HEK293 (cell line): ENCODE measurements around the gene NGF.

Experiments used
- CTCF ChIA-PET: fragments of 350-600 bp; formaldehyde crosslinking; extraction: SDS; loops from one replicate; lab custom pipeline; 2021; ENCODE audit warnings: antibody characterized with exemption; lab: Yijun Ruan, JAX
- POLR2A ChIA-PET: fragments of 300-600 bp; formaldehyde crosslinking; extraction: SDS; loops from one replicate; lab custom pipeline; 2020; ENCODE audit warnings: antibody characterized with exemption, inconsistent platforms; lab: Yijun Ruan, JAX
- H3K27ac ChIP-seq: fragments of 200-500 bp; sonication (Bioruptor generic); 2 replicates; pipeline ENCODE4 v1.5.1; 2014; ENCODE audit warnings: low read depth, low read length, control low read depth, inconsistent platforms; ENCODE audit errors: extremely low read depth
- H3K36me3 ChIP-seq, 2 experiments: fragments of 200-500 bp in 1 of 2; sonication (Bioruptor generic) in 1 of 2; 1 replicate in 1 of 2; 2 replicates in 1 of 2; pipeline ENCODE4 v1.5.1; 2014 to 2017; ENCODE audit warnings: inconsistent platforms in 2 of 2, low read length in 2 of 2; ENCODE audit not compliant: control insufficient read depth in 2 of 2, insufficient read depth in 1 of 2
- H3K4me1 ChIP-seq: fragments of 200-500 bp; sonication (Bioruptor generic); 2 replicates; pipeline ENCODE4 v1.5.1; 2014; ENCODE audit warnings: mild to moderate bottlenecking, low read length, inconsistent platforms; ENCODE audit not compliant: control insufficient read depth, insufficient read depth
- H3K4me3 ChIP-seq: 2 replicates; pipeline ENCODE4 v1.5.1; 2011; ENCODE audit warnings: low read depth, mild to moderate bottlenecking, control low read depth, low read length, moderate library complexity
- H3K9me3 ChIP-seq: fragments of 200-500 bp; sonication (Bioruptor generic); 2 replicates; pipeline ENCODE4 v1.5.1; 2014; ENCODE audit warnings: low read depth, low read length, inconsistent platforms; ENCODE audit not compliant: control insufficient read depth, insufficient read depth
- KLF9 ChIP-seq: fragments of 450-650 bp; formaldehyde crosslinking; IDR thresholded peaks from 2 replicates; pipeline ENCODE4 v1.5.1; 2016; ENCODE audit warnings: missing biosample characterization, missing genetic modification characterization, low read depth
- MZF1 ChIP-seq: fragments of 450-650 bp; formaldehyde crosslinking; IDR thresholded peaks from 2 replicates; pipeline ENCODE4 v1.5.1; 2017; ENCODE audit warnings: missing biosample characterization, missing genetic modification characterization, borderline replicate concordance
- OSR2 ChIP-seq: fragments of 450-650 bp; formaldehyde crosslinking; IDR thresholded peaks from 2 replicates; pipeline ENCODE4 v1.5.1; 2016; ENCODE audit warnings: missing biosample characterization, missing genetic modification characterization
- SP7 ChIP-seq: fragments of 450-650 bp; formaldehyde crosslinking; IDR thresholded peaks from 2 replicates; pipeline ENCODE4 v1.5.1; 2016; ENCODE audit warnings: missing biosample characterization, missing genetic modification characterization
- YY1 ChIP-seq: fragments of 450-650 bp; formaldehyde crosslinking; IDR thresholded peaks from 2 replicates; pipeline ENCODE4 v1.5.1; 2018; ENCODE audit warnings: missing biosample characterization, missing genetic modification characterization
- ZBTB20 ChIP-seq: fragments of 450-650 bp; formaldehyde crosslinking; IDR thresholded peaks from 2 replicates; pipeline ENCODE4 v1.5.1; 2016; ENCODE audit warnings: missing biosample characterization, missing genetic modification characterization
- ZBTB49 ChIP-seq: fragments of 450-650 bp; formaldehyde crosslinking; IDR thresholded peaks from 2 replicates; pipeline ENCODE4 v1.5.1; 2016; ENCODE audit warnings: missing biosample characterization, missing genetic modification characterization, low read depth
- ZFHX2 ChIP-seq: fragments of 450-650 bp; formaldehyde crosslinking; conservative IDR thresholded peaks from 2 replicates; pipeline ENCODE4 v1.5.1; 2016; ENCODE audit warnings: missing biosample characterization, missing genetic modification characterization
- ZNF184 ChIP-seq: fragments of 450-650 bp; IDR thresholded peaks from 2 replicates; pipeline ENCODE4 v1.5.1; 2018; ENCODE audit warnings: missing biosample characterization, mild to moderate bottlenecking, missing genetic modification characterization
- ZNF202 ChIP-seq: fragments of 450-650 bp; formaldehyde crosslinking; IDR thresholded peaks from 2 replicates; pipeline ENCODE4 v1.5.1; 2016; ENCODE audit warnings: missing biosample characterization, missing genetic modification characterization, borderline replicate concordance
- ZNF280C ChIP-seq: fragments of 450-650 bp; formaldehyde crosslinking; IDR thresholded peaks from 2 replicates; pipeline ENCODE4 v1.5.1; 2016; ENCODE audit warnings: missing biosample characterization, missing genetic modification characterization
- ZNF341 ChIP-seq: fragments of 450-650 bp; formaldehyde crosslinking; IDR thresholded peaks from 2 replicates; pipeline ENCODE4; 2016; ENCODE audit warnings: low read depth, missing biosample characterization, missing genetic modification characterization
- ZNF350 ChIP-seq: fragments of 450-650 bp; formaldehyde crosslinking; IDR thresholded peaks from 2 replicates; pipeline ENCODE4 v1.5.0; 2017; ENCODE audit warnings: missing biosample characterization, mild to moderate bottlenecking, missing genetic modification characterization
- ZNF37A ChIP-seq: fragments of 450-650 bp; IDR thresholded peaks from 2 replicates; pipeline ENCODE4 v1.5.1; 2018; ENCODE audit warnings: missing biosample characterization, missing genetic modification characterization
- ZNF48 ChIP-seq: fragments of 450-650 bp; formaldehyde crosslinking; IDR thresholded peaks from 2 replicates; pipeline ENCODE4 v1.5.1; 2016; ENCODE audit warnings: missing biosample characterization, missing genetic modification characterization
- ZNF514 ChIP-seq: fragments of 450-650 bp; formaldehyde crosslinking; IDR thresholded peaks from 2 replicates; pipeline ENCODE4 v1.5.1; 2016; ENCODE audit warnings: missing biosample characterization, missing genetic modification characterization
- ZNF624 ChIP-seq: fragments of 450-650 bp; formaldehyde crosslinking; IDR thresholded peaks from 2 replicates; pipeline ENCODE4 v1.5.1; 2017; ENCODE audit warnings: missing biosample characterization, missing genetic modification characterization
- ZNF629 ChIP-seq: fragments of 450-650 bp; formaldehyde crosslinking; IDR thresholded peaks from 2 replicates; pipeline ENCODE4 v1.5.1; 2017; ENCODE audit warnings: missing biosample characterization, missing genetic modification characterization
- ZNF654 ChIP-seq: fragments of 450-650 bp; formaldehyde crosslinking; IDR thresholded peaks from 2 replicates; pipeline ENCODE4 v1.5.1; 2016; ENCODE audit warnings: low read depth, missing biosample characterization, missing genetic modification characterization
- ZNF843 ChIP-seq: fragments of 450-650 bp; formaldehyde crosslinking; IDR thresholded peaks from 2 replicates; pipeline ENCODE4 v1.5.1; 2016; ENCODE audit warnings: missing biosample characterization, missing genetic modification characterization
- ZSCAN16 ChIP-seq: fragments of 450-650 bp; formaldehyde crosslinking; IDR thresholded peaks from 2 replicates; pipeline ENCODE4 v1.5.1; 2016; ENCODE audit warnings: missing biosample characterization, missing genetic modification characterization
- ZSCAN30 ChIP-seq: fragments of 450-650 bp; IDR thresholded peaks from 2 replicates; pipeline ENCODE4 v1.5.1; 2018; ENCODE audit warnings: missing biosample characterization, mild to moderate bottlenecking, missing genetic modification characterization, moderate library complexity
- TF ChIP-seq, protein P1 (sequence below): fragments of 450-650 bp; formaldehyde crosslinking; IDR thresholded peaks from 2 replicates; pipeline ENCODE4 v1.5.1; 2016; ENCODE audit warnings: missing biosample characterization, missing genetic modification characterization
- TF ChIP-seq, protein P2 (sequence below): fragments of 450-650 bp; formaldehyde crosslinking; IDR thresholded peaks from 2 replicates; pipeline ENCODE4 v1.5.1; 2016; ENCODE audit warnings: missing biosample characterization, missing genetic modification characterization
- TF ChIP-seq, protein P3 (sequence below): fragments of 450-650 bp; formaldehyde crosslinking; IDR thresholded peaks from 2 replicates; pipeline ENCODE4 v1.5.1; 2016; ENCODE audit warnings: missing biosample characterization, missing genetic modification characterization

NGF gene

DNA sequence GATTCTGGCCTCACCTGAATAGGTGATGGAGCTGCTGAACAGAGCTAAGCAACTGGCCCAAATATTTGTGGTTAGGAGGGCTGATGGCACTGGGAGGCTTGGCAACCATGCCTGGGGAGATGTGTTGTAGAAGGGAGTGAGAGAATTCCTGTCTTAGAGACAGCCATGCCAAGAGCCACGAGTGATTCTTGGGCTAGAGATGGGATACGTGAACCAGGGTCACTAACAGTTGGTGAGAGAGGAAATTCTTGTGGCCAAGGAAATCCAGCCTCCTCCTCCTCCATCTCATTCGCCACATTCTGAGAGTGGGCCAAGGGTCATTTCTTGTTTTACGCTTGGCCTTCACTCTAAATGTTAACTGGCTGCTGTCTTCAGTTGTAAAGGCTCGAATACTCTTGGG, 46.3 kb downstream of the NGF start:
- no peaks in the 10 kb centered on the region for H3K36me3 ChIP-seq
- H3K27ac ChIP-seq, result no peak overlapping the region
- ChIA-PET CTCF (no interaction called here), POLR2A (no interaction called here)
- H3K9me3 ChIP-seq, result no peaks in the 10 kb centered on the region
- no peaks in the 10 kb centered on the region for H3K4me1 ChIP-seq
- no peak overlapping the region for H3K4me3 ChIP-seq
- TF ChIP-seq ZNF624 (tag by site-specific recombination) (no peak), ZBTB20 (tag by site-specific recombination) (no peak), ZBTB49 (tag by site-specific recombination) (no peak), ZNF202 (tag by site-specific recombination) (no peak), ZSCAN30 (no peak), ZNF280C (tag by site-specific recombination) (no peak)
- TF ChIP-seq, protein P1, sequence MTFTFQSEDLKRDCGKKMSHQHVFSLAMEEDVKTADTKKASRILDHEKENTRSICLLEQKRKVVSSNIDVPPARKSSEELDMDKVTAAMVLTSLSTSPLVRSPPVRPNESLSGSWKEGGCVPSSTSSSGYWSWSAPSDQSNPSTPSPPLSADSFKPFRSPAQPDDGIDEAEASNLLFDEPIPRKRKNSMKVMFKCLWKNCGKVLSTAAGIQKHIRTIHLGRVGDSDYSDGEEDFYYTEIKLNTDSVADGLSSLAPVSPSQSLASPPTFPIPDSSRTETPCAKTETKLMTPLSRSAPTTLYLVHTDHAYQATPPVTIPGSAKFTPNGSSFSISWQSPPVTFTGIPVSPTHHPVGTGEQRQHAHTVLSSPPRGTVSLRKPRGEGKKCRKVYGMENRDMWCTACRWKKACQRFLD, result no peak

GRCh38 chr1:115289940-115290339, 48.1 kb downstream of the NGF start:
- POLR2A ChIA-PET, result no interaction called here
- CTCF ChIA-PET, result interaction anchor here (1.3 to 2.0 kb wide), 2 partner anchors 15 to 18 kb away, joined by 4 to 8 read pairs; no protein-coding TSS in a partner anchor
- Histone ChIP-seq H3K9me3 (no peaks in the 10 kb centered on the region), H3K36me3 (no peaks in the 10 kb centered on the region), H3K4me1 (no peaks in the 10 kb centered on the region), H3K4me3 (no peak overlapping the region), H3K27ac (no peak overlapping the region)
- TF ChIP-seq YY1 (tag by site-specific recombination) (no peak), ZNF37A (tag by site-specific recombination) (no peak), ZNF48 (tag by site-specific recombination) (no peak), ZBTB49 (tag by site-specific recombination) (no peak), ZNF514 (no peak), SP7 (no peak), ZSCAN16 (no peak), ZNF654 (tag by site-specific recombination) (no peak), ZFHX2 (tag by site-specific recombination) (no peak), MZF1 (tag by site-specific recombination) (no peak), ZNF629 (no peak), ZNF184 (tag by site-specific recombination) (no peak), OSR2 (tag by site-specific recombination) (no peak), ZNF843 (tag by site-specific recombination) (no peak), KLF9 (tag by site-specific recombination) (no peak), ZNF341 (no peak), ZNF350 (tag by site-specific recombination) (no peak)
- TF ChIP-seq, protein P2, sequence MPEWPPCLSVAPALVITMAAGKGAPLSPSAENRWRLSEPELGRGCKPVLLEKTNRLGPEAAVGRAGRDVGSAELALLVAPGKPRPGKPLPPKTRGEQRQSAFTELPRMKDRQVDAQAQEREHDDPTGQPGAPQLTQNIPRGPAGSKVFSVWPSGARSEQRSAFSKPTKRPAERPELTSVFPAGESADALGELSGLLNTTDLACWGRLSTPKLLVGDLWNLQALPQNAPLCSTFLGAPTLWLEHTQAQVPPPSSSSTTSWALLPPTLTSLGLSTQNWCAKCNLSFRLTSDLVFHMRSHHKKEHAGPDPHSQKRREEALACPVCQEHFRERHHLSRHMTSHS (tag by site-specific recombination), result no peak
- TF ChIP-seq, protein P3, sequence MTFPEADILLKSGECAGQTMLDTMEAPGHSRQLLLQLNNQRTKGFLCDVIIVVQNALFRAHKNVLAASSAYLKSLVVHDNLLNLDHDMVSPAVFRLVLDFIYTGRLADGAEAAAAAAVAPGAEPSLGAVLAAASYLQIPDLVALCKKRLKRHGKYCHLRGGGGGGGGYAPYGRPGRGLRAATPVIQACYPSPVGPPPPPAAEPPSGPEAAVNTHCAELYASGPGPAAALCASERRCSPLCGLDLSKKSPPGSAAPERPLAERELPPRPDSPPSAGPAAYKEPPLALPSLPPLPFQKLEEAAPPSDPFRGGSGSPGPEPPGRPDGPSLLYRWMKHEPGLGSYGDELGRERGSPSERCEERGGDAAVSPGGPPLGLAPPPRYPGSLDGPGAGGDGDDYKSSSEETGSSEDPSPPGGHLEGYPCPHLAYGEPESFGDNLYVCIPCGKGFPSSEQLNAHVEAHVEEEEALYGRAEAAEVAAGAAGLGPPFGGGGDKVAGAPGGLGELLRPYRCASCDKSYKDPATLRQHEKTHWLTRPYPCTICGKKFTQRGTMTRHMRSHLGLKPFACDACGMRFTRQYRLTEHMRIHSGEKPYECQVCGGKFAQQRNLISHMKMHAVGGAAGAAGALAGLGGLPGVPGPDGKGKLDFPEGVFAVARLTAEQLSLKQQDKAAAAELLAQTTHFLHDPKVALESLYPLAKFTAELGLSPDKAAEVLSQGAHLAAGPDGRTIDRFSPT (tag by site-specific recombination), result no peak
